Naive thymus-derived CD4-positive, alpha-beta T cell (primary cell): ENCODE data around the gene TDRD10. TPM values are rescaled to one million over a fixed set of nuclear protein-coding genes. Genes with fewer than 3 reads are reported as not detected.

Experiments used
- ATAC-seq: fragments of 150-1000 bp; cut with Tn5 transposase; 2 replicates; pipeline ENCODE4 v1.10.0; 2021; ENCODE audit warnings: mild to moderate bottlenecking, moderate library complexity
- CTCF ChIA-PET: fragments of 350-600 bp; sonication (Branson Sonifier 250); formaldehyde crosslinking; loops from one replicate; lab custom pipeline; 2021; ENCODE audit warnings: antibody characterized with exemption; lab: Charles Lee
- POLR2A ChIA-PET: fragments of 350-600 bp; sonication (Branson Sonifier 250); formaldehyde crosslinking; loops from one replicate; lab custom pipeline; 2021; ENCODE audit warnings: antibody characterized with exemption, inconsistent platforms; lab: Charles Lee
- DNase-seq, 9 donors: peaks; one replicate each; pipeline versions ENCODE4 v3.0.0 to v3.0.0-alpha.2; 2020 to 2022; ENCODE audit warnings: mixed read lengths in 1 of 9
- H3K27ac ChIP-seq: one replicate; pipeline ENCODE4 v1.7.0; 2013; ENCODE audit warnings: mild to moderate bottlenecking, low read depth, low read length, moderate library complexity
- H3K27me3 ChIP-seq, 2 donors: one replicate each; pipeline ENCODE4 v1.7.0; 2013; ENCODE audit warnings: low read length in 2 of 2, mild to moderate bottlenecking in 2 of 2, moderate library complexity in 2 of 2; ENCODE audit not compliant: control insufficient read depth in 2 of 2, insufficient read depth in 2 of 2
- H3K36me3 ChIP-seq, 3 experiments: 1 replicate in 2 of 3; 2 replicates in 1 of 3; pipeline ENCODE4 v1.7.0; 2013; ENCODE audit warnings: low read length in 3 of 3, mild to moderate bottlenecking in 3 of 3, moderate library complexity in 1 of 3; ENCODE audit not compliant: insufficient read depth in 3 of 3, control insufficient read depth in 2 of 3
- H3K4me1 ChIP-seq, 2 donors: one replicate each; pipeline ENCODE4 v1.7.0; 2013; ENCODE audit warnings: low read length in 2 of 2, mild to moderate bottlenecking in 2 of 2, moderate library complexity in 1 of 2; ENCODE audit not compliant: control insufficient read depth in 2 of 2, insufficient read depth in 2 of 2
- H3K4me3 ChIP-seq: 2 replicates; pipeline ENCODE4 v1.7.0; 2013; ENCODE audit warnings: mild to moderate bottlenecking, low read length
- H3K9me3 ChIP-seq, 3 experiments: 1 replicate in 2 of 3; 2 replicates in 1 of 3; pipeline ENCODE4 v1.7.0; 2013; ENCODE audit warnings: low read length in 3 of 3; ENCODE audit not compliant: control insufficient read depth in 2 of 3
- H3K27ac Mint-ChIP-seq, 9 donors: one replicate each; pipeline ENCODE4 v1.8.0; 2020 to 2022; ENCODE audit warnings: mixed read lengths in 9 of 9, mild to moderate bottlenecking in 8 of 9, moderate library complexity in 5 of 9, inconsistent platforms in 2 of 9
- H3K27me3 Mint-ChIP-seq, 5 donors: one replicate each; pipeline ENCODE4 v1.8.0; 2021 to 2022; ENCODE audit warnings: mixed read lengths in 5 of 5, mild to moderate bottlenecking in 1 of 5
- H3K36me3 Mint-ChIP-seq, 5 donors: one replicate each; pipeline ENCODE4 v1.8.0; 2020 to 2022; ENCODE audit warnings: mixed read lengths in 5 of 5, mild to moderate bottlenecking in 3 of 5, inconsistent platforms in 1 of 5
- H3K4me1 Mint-ChIP-seq, 7 donors: one replicate each; pipeline ENCODE4 v1.8.0; 2020 to 2022; ENCODE audit warnings: mixed read lengths in 7 of 7, mild to moderate bottlenecking in 3 of 7, inconsistent platforms in 1 of 7
- H3K4me3 Mint-ChIP-seq, 10 donors: one replicate each; pipeline ENCODE4 v1.8.0; 2020 to 2022; ENCODE audit warnings: mild to moderate bottlenecking in 10 of 10, mixed read lengths in 10 of 10, moderate library complexity in 6 of 10, inconsistent platforms in 2 of 10
- H3K9me3 Mint-ChIP-seq, 11 donors: one replicate each; pipeline ENCODE4 v1.8.0; 2020 to 2022; ENCODE audit warnings: mixed read lengths in 11 of 11, mild to moderate bottlenecking in 4 of 11, inconsistent platforms in 1 of 11, moderate library complexity in 1 of 11
- intact Hi-C, 2 donors: fragments of 100-400 bp; cut with micrococcal nuclease; formaldehyde crosslinking; loops; one replicate each; pipeline ENCODE4 v1.15.1; 2023
- polyA plus RNA-seq, 2 donors: library from polyadenylated mRNA; unstranded; fragments of 300-500 nt; fragmentation: Illumina TruSeq; gene quantifications; one replicate each; pipeline ENCODE4 v1.2.3, GENCODE V29; 2021
- total RNA-seq, 6 experiments: library from RNA in 5 of 6; stranded (reverse) in 5 of 6; gene quantifications; 1 replicate in 5 of 6; 2 replicates in 1 of 6; pipeline ENCODE4 v1.2.3 and lab custom pipeline; 2021 to 2026

Gene TDRD10
- total and polyA plus RNA-seq, 7 experiments from 2014 or later, result 0.29 TPM; not detected in 6

DNA sequence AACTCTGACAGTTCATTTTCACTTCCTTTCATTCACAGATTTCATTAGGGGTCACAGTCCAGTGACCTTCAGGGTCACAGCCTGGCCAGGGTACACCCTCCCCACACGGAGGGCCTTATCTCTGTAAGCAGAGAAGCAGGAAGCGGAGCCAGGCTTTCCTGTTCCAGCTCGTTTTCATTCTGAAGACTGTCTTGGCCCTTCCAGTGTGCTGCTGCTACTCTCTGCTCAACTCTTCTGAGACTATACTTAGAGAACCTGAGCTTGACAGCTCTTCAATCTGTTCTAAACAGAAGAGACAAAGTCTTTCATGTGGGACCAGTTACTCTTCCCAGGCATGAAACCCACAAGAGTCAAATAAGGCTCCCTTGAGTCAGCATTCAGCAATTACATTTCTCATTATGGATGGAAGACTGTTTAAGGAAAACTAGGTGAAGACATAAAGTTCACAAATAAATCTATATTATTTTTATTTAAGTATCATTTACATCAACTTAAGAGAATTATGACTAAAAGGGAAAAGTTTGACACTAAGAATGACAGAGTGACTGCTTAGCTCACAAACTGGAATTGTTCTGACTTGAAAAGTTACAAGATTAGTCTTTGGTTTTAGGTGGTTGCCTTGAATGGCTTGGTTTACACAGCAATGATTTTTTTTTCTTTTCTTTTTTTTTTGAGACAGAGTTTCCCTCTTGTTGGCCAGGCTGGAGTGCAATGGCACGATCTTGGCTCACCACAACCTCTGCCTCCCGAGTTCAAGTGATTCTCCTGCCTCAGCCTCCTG lies 4.8 kb upstream of the TDRD10 start:
- POLR2A ChIA-PET, result interaction anchor here (0.6 to 0.9 kb wide), 3 partner anchors 121 to 574 kb away, joined by 3 to 4 read pairs (median 3); no protein-coding TSS in a partner anchor
- Histone ChIP-seq H3K4me1 (peaks cover 20 to 37% of the 10 kb centered on the region in 2 donors), H3K4me3 (no peak overlapping the region), H3K9me3 (no peaks in the 10 kb centered on the region), H3K27me3 (peaks cover 0 to 4% of the 10 kb centered on the region in 2 donors), H3K27ac (no peak overlapping the region), H3K36me3 (no peaks in the 10 kb centered on the region)
- peak overlapping the region in 9 of 10 donors; percentile 30 to 79 (median 65) for H3K4me3 Mint-ChIP-seq
- H3K9me3 Mint-ChIP-seq, result no peaks in the 10 kb centered on the region
- peak; percentile 69 for ATAC-seq
- intact Hi-C loops, result no loop called here
- CTCF ChIA-PET, result interaction anchor here (1.0 to 2.5 kb wide), 3 partner anchors 12 to 162 kb away, joined by 3 to 8 read pairs (median 4); no protein-coding TSS in a partner anchor
- H3K4me1 Mint-ChIP-seq, result peaks cover 19 to 57% (median 47%) of the 10 kb centered on the region in 7 donors
- H3K27me3 Mint-ChIP-seq, result peaks cover 15 to 44% (median 18%) of the 10 kb centered on the region in 5 donors
- DNase-seq, result peak in 5 of 9 donors; percentile 19 to 37 (median 28)
- peak overlapping the region in 8 of 9 donors; percentile 38 to 92 (median 82) for H3K27ac Mint-ChIP-seq
- peaks cover 0 to 4% (median 0%) of the 10 kb centered on the region in 5 donors for H3K36me3 Mint-ChIP-seq

DNA sequence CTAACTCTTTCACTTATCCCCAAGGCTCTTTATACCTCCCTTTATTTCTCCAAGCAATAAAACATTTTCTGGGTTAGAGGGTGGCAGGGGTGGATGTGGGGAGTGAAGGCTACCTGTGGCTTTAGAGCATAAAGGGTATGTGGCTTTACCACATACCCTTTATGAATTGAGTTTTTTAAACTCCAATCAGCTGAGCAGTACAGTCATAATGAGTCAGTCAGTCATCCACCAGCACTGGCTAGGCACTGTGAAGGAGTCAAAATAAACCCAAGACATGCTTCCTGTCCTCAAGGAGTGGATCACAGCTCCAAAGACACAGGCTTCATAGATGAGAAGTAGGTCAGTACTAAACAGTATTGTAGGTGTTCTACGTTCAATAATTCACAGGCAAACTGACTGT lies 2.6 kb upstream of the TDRD10 start:
- peaks cover 0 to 4% (median 0%) of the 10 kb centered on the region in 5 donors for H3K36me3 Mint-ChIP-seq
- H3K27ac Mint-ChIP-seq, result no peak overlapping the region
- H3K4me1 ChIP-seq, result peaks cover 0 to 20% of the 10 kb centered on the region in 2 donors
- ChIA-PET CTCF (interaction anchor here (1.3 kb wide), 1 partner anchor 19 kb away, joined by 3 read pairs; no protein-coding TSS in a partner anchor), POLR2A (no interaction called here)
- intact Hi-C loops, result no loop called here
- DNase-seq (no peak), ATAC-seq (no peak)
- H3K27me3 Mint-ChIP-seq, result peaks cover 16 to 60% (median 28%) of the 10 kb centered on the region in 5 donors
- H3K9me3 ChIP-seq, result no peaks in the 10 kb centered on the region
- no peak overlapping the region for H3K4me3 Mint-ChIP-seq
- no peak overlapping the region for H3K4me3 ChIP-seq
- peaks cover 4 to 5% of the 10 kb centered on the region in 2 donors for H3K27me3 ChIP-seq
- H3K36me3 ChIP-seq, result no peaks in the 10 kb centered on the region
- H3K4me1 Mint-ChIP-seq, result peaks cover 7 to 45% (median 29%) of the 10 kb centered on the region in 7 donors
- no peak overlapping the region for H3K27ac ChIP-seq
- H3K9me3 Mint-ChIP-seq, result peaks cover 0 to 3% (median 0%) of the 10 kb centered on the region in 11 donors

DNA sequence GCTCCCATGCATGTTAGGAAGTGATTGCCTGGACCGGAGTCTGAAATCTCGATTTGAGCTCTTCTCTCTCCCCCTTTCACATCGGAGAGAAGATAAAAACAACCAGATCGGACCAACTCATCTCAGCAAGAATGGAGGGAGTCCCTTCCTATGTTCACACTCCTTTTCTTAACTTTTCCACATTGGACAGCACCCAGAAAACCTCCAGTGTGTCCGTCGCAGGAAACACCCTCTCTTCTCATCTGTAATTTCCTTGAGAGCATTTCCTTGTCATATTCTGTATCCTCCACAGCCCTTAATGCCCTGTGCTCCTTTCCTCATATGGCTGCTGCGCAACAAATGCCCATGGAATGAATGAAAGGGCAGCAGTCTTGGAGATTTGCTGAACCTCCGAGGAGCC lies 1.5 kb upstream of the TDRD10 start:
- H3K4me1 Mint-ChIP-seq, result peaks cover 7 to 40% (median 26%) of the 10 kb centered on the region in 7 donors

GRCh38 chr1:154501423-154502065 lies 475 bp upstream of the TDRD10 start:
- Histone ChIP-seq H3K27ac (no peak overlapping the region), H3K36me3 (no peaks in the 10 kb centered on the region), H3K4me1 (peaks cover 0 to 6% of the 10 kb centered on the region in 2 donors), H3K27me3 (peaks cover 4 to 5% of the 10 kb centered on the region in 2 donors), H3K9me3 (no peaks in the 10 kb centered on the region), H3K4me3 (no peak overlapping the region)
- Mint-ChIP-seq H3K27me3 (peaks cover 26 to 73% (median 42%) of the 10 kb centered on the region in 5 donors), H3K4me3 (peak overlapping the region in 9 of 10 donors; percentile 27 to 71 (median 65)), H3K9me3 (peaks cover 0 to 8% (median 0%) of the 10 kb centered on the region in 11 donors), H3K27ac (peak overlapping the region in 1 of 9 donors; percentile 17), H3K36me3 (peaks cover 0 to 4% (median 0%) of the 10 kb centered on the region in 5 donors), H3K4me1 (peaks cover 7 to 29% (median 16%) of the 10 kb centered on the region in 7 donors)
- intact Hi-C loops, result no loop called here
- ChIA-PET POLR2A (no interaction called here), CTCF (no interaction called here)
- DNase-seq (peak in 2 of 9 donors; percentile 7 to 33), ATAC-seq (peak; percentile 16)

More for the DNA sequence above, 1.5 kb upstream of the TDRD10 start:
- Histone ChIP-seq H3K27me3 (peaks cover 4 to 5% of the 10 kb centered on the region in 2 donors), H3K36me3 (no peaks in the 10 kb centered on the region), H3K9me3 (no peaks in the 10 kb centered on the region), H3K4me1 (peaks cover 0 to 16% of the 10 kb centered on the region in 2 donors), H3K4me3 (no peak overlapping the region), H3K27ac (no peak overlapping the region)
- ATAC-seq (no peak), DNase-seq (no peak)
- peaks cover 0 to 3% (median 0%) of the 10 kb centered on the region in 11 donors for H3K9me3 Mint-ChIP-seq
- peaks cover 0 to 4% (median 0%) of the 10 kb centered on the region in 5 donors for H3K36me3 Mint-ChIP-seq
- ChIA-PET CTCF (interaction anchor here (1.3 kb wide), 1 partner anchor 20 kb away, joined by 3 read pairs; no protein-coding TSS in a partner anchor), POLR2A (interaction anchor here (0.5 to 0.6 kb wide), 2 partner anchors 61 to 1543 kb away, joined by 3 to 4 read pairs; no protein-coding TSS in a partner anchor)
- peak overlapping the region in 4 of 10 donors; percentile 16 to 71 (median 57) for H3K4me3 Mint-ChIP-seq
- H3K27me3 Mint-ChIP-seq, result peaks cover 21 to 67% (median 37%) of the 10 kb centered on the region in 5 donors
- H3K27ac Mint-ChIP-seq, result no peak overlapping the region
- intact Hi-C loops, result no loop called here

GRCh38 chr1:154502744-154503115 lies 711 bp downstream of the TDRD10 start:
- peak overlapping the region in 1 of 9 donors; percentile 48 for H3K27ac Mint-ChIP-seq
- Histone ChIP-seq H3K36me3 (no peaks in the 10 kb centered on the region), H3K9me3 (no peaks in the 10 kb centered on the region), H3K4me3 (no peak overlapping the region), H3K27ac (no peak overlapping the region), H3K27me3 (peaks cover 4 to 5% of the 10 kb centered on the region in 2 donors), H3K4me1 (no peaks in the 10 kb centered on the region)
- peaks cover 0 to 14% (median 0%) of the 10 kb centered on the region in 11 donors for H3K9me3 Mint-ChIP-seq
- CTCF ChIA-PET, result no interaction called here
- POLR2A ChIA-PET, result no interaction called here
- peak overlapping the region; percentile 16 to 76 (median 69) for H3K4me3 Mint-ChIP-seq
- intact Hi-C loops, result no loop called here
- H3K36me3 Mint-ChIP-seq, result peaks cover 0 to 4% (median 4%) of the 10 kb centered on the region in 5 donors
- peaks cover 35 to 79% (median 47%) of the 10 kb centered on the region in 5 donors for H3K27me3 Mint-ChIP-seq
- ATAC-seq, result no peak
- H3K4me1 Mint-ChIP-seq, result peaks cover 0 to 18% (median 5%) of the 10 kb centered on the region in 7 donors
- no peak for DNase-seq

- peaks cover 0 to 11% (median 4%) of the 10 kb centered on the region in 7 donors for H3K4me1 Mint-ChIP-seq
- peaks cover 41 to 82% (median 57%) of the 10 kb centered on the region in 5 donors for H3K27me3 Mint-ChIP-seq
- peaks cover 0 to 4% (median 4%) of the 10 kb centered on the region in 5 donors for H3K36me3 Mint-ChIP-seq
- Histone ChIP-seq H3K9me3 (no peaks in the 10 kb centered on the region), H3K36me3 (no peaks in the 10 kb centered on the region), H3K27me3 (peaks cover 5 to 10% of the 10 kb centered on the region in 2 donors), H3K4me3 (no peak overlapping the region), H3K27ac (no peak overlapping the region), H3K4me1 (no peaks in the 10 kb centered on the region)
- CTCF ChIA-PET, result no interaction called here
- DNase-seq (no peak), ATAC-seq (no peak)
- no peak overlapping the region for H3K27ac Mint-ChIP-seq
- peak overlapping the region in 8 of 10 donors; percentile 5 to 77 (median 47) for H3K4me3 Mint-ChIP-seq
- POLR2A ChIA-PET, result no interaction called here
- peaks cover 0 to 14% (median 0%) of the 10 kb centered on the region in 11 donors for H3K9me3 Mint-ChIP-seq
- intact Hi-C loops, result no loop called here
Observed at GRCh38 chr1:154503898-154504297, 1.9 kb downstream of the TDRD10 start.
